ENCODE results near the gene ABCA13.

DNA sequence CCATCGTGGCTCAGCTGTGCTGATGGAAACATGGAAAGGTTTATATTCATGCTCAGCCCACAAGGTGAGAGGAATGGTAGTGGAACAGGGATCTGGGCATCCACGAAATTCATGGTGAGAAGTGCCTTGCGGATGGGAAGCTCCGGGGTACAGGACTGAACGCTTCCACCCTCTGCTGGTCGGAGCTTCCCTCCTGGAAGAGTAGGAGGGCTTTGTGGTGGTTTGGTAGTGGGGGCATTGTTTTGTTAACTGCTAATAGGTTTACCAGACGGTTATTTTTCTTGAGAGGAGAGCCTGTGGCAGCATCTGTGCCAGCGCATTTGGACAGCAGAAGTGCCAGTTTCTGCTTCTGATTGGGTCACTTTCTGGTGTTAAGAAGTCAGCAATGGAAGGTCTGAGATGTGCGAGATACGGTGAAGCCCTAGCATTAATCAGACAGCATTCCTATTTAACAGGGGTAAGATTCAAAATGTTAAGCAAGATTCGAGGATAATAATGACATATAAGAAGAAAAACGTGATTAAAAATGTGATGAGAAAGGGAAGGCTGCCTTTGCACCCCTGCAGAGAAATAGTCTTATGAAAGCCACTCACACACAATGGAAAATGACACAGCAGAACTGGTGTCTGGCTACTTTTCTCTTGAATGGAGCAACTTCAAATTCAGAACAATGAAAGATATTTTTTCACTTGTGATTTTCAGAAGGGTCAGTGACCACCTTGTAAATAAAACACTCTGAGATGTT, 17.7 kb downstream of the ABCA13 start:
- TF ChIP-seq EGR1 (IDR thresholded peaks at IDR 0.05) (no peak), TAF1 (IDR thresholded peaks at IDR 0.05; ENCODE audit: low read depth) (no peak), EP300 (IDR thresholded peaks at IDR 0.05; ENCODE audit: borderline replicate concordance) (no peak), ZBTB7A (IDR thresholded peaks at IDR 0.05; ENCODE audit: low read depth) (no peak), CEBPB (IDR thresholded peaks at IDR 0.05) (no peak), FOXM1 (IDR thresholded peaks at IDR 0.05; ENCODE audit: borderline replicate concordance, low read depth) (no peak), RAD21 (IDR thresholded peaks at IDR 0.05; ENCODE audit: low read depth) (no peak)
- TF ChIP-seq, protein P1, sequence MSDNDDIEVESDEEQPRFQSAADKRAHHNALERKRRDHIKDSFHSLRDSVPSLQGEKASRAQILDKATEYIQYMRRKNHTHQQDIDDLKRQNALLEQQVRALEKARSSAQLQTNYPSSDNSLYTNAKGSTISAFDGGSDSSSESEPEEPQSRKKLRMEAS (IDR thresholded peaks at IDR 0.05) = no peak

Data from Ishikawa (cell line).